ENCODE data around the gene GPD2.
"Not testable (repeated sequence)": the region's sequence is repeated elsewhere in the genome, so short reads cannot be mapped to it uniquely, and the experiment has no call there.

The GPD2 gene

DNA sequence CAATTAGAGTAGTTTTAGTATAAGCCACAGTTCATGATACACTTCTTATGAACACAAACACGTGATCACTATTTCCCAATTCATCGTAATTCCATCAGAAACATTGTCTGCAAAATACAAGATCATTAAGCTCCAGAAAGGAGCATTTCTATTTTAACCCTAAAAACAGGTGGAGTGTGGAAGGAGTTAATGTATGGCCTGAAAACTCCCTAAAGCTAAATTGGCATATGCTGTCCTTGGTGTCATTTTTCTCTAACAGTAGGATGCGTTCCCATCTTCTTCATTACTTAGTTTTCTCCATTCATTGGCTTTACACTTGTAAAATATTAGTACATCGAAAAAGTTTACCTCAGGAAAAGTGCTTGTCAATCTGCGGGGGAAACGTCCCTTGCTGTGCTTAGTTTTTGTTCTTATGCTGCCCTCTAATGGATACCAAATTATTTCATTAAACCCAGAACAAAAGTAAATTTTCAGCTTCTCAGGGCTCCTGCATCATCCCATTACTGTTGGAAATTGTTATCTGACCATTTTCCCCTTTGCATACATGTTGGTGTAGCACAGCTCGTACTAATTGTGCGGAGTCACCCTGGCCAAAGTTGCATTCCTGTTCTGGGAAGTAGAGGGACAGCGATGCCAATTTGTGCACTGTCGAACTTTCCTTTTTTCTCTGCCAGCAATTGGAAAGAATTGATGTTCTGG is 153.4 kb downstream of the GPD2 start:
- no peak for DNase-seq (ENCODE audit: low read depth in 2 of 2)

- no peak for DNase-seq (ENCODE audit: low read depth in 2 of 2)
Observed at GRCh38 chr2:156590085-156590739, 154.0 kb downstream of the GPD2 start.

DNA sequence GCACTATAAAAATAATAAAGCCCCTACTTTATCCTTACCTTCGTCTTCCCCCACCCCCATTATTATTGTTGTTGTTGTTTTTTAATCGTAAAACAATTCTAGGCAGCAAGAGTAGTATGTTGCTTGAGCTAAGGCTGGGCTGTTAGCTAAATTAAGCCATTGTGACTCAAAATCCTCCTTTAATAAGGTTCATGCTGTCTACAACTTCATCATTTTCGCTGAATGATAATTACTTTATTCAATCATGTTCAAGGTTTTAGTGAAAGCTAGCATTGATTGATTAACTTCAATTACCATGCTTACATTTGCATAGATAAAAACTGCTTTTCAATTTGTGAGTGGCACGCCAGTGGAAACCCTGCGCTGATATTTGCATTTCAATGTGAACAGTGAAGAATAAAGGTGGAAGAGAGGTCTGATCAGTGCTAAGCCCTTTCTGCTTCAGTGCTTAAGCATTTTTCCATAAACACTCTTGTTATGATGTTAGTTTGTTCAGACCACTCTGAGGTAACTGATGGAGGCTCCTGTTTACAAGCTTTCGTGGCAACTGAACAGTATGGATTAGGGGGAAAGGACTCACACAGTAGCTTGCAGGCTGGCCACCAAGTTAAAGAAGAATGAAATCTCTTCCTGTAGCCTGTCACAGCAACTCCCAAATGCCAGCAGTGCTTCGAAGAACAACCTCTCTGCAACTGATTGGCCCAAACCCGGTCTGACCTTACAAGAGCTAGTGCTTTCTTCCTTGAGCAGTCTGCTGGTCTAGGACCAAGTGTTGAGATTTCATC is 156.8 kb downstream of the GPD2 start:
- DNase-seq (ENCODE audit: low read depth in 2 of 2): no peak

DNA sequence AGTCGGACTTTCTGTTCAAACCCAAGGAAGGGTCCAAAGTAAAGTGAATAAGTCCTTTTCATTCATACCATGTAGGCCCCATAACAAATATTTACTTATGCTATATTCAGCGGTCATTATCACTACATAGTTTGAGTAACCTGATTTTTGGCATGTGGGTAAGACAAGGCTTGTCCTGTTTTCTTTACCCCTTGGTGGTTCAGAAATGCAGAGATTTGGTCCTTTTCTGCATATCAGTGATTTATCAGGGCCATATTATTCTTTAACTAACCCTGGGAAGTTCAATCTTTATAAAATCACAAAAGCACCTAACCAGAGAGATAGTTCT is 157.4 kb downstream of the GPD2 start:
- no peak for DNase-seq (ENCODE audit: low read depth in 2 of 2)

DNA sequence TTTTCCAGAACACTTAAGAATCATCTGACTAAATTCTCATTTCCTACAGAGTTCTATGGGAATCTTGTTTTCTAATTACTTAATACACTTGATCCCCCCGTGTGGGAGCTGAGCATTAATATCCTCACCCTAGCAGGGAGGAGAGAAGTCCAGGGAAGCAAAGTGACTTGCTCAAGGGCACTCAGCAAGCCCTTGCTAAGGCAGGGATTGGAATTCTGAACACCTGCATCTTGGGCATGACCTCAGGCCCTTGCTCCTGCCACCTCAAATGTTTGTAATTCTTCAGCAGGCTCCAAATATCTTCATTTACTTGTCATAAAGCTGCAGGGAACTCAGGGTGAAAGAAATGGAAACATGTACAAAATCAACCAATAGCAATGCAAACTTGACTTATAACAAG is 162.4 kb downstream of the GPD2 start:
- DNase-seq (ENCODE audit: low read depth in 2 of 2): no peak

- DNase-seq (ENCODE audit: low read depth in 2 of 2): no peak
Observed at GRCh38 chr2:156600196-156600595, 164.0 kb downstream of the GPD2 start.

DNA sequence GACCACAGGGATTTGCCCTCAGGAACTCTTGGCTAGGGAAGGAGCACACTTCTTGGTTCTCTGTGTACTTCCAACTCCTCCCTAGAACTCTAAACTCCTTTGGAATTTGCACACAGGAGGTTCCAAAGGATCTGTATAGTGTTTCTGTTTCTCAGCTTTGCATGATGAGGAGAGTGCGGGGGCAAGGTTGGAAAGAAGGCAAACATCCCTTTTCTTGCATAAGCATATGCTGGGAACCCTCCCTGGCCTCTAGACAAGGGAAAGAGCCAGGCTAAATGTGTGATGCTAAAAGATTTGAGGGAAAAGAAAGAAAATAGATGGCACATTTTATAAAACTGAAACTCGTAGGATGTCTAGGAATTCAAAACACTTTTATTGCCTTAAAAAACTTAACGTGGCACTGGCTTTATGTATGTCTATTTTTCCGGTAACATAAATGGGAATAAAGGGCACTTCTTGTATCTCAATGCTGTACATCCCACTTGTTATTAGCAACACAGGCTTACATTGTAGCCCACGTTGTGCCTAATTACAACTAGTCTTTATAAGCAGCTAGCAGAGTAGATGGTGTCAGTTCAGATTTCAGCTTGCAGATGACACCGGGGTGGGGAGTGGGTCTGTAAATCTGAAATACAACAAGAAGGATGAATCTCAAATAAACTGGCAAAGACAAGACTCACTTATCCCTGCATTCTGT is 165.8 kb downstream of the GPD2 start:
- DNase-seq (ENCODE audit: low read depth in 2 of 2): no peak

GRCh38 chr2:156602552-156602933 is 166.4 kb downstream of the GPD2 start:
- DNase-seq (ENCODE audit: low read depth in 2 of 2): no peak

DNA sequence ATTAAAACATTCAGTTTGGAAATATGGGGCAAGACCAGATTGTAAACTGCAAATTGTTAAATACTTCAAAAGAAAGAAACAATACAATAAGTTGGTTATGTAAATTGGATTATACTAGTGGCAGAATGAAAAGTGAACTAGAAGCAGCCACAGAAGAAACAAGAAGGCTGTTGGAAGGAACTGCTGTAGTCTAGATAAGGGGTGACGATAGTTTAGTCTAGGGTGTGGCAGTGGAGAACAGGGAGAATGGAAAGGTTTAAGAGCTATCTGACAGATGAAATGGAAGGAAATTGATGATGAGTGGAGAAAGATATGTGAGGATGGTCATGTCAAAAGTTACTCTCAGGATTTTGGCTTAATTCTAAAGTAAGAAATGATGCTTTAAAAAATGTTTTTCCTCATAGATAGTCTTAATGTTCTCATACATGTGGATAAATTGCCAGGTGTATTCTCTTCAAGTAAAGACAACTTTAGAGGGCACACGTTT is 179.7 kb downstream of the GPD2 start:
- DNase-seq (ENCODE audit: low read depth in 2 of 2): no peak

- DNase-seq (ENCODE audit: low read depth in 2 of 2): not testable (repeated sequence)
Observed at GRCh38 chr2:156618071-156618470, 181.9 kb downstream of the GPD2 start.

GRCh38 chr2:156619021-156619539 is 182.9 kb downstream of the GPD2 start:
- no peak for DNase-seq (ENCODE audit: low read depth in 2 of 2)

- no peak for DNase-seq (ENCODE audit: low read depth in 2 of 2)
Observed at GRCh38 chr2:156622491-156622890, 186.3 kb downstream of the GPD2 start.

DNA sequence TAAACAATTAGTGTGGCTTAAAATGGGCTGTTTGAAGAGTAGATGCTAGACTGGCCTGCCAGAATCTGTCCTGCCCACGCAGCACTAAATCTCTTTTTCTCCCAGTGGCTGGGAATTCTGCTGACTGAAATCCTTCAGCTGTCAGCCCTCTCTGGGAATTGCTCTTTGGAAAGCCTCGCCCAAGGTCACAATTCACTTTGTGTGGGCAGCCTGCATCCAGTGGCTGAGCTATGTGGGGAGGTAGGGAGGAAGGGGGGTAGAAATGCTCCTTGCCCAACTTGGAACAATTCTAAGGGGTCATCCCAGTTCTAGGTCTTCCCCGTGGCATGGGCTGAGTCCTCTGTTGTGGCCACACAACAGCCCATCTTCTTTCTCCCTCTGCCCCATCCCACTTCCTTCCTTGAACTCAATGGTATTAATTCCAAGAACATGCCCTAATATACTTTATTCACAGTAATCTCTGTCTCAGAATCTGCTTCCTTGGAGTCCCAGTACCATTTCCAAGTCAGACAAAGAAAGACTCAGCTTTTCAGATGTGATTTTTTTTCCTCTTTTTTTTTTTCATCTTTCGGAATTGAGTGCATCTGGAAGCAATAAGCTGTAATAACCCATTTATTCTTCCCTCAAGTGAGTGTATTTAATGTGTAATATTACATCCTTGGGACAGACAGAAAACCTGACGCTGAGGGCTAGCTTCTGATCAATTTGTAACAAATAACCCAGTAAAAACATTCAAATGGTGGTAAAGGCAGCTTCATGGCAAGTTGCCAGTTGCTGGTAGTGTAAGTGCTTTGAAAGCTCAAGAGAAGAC is 189.4 kb downstream of the GPD2 start:
- no peak for DNase-seq (ENCODE audit: low read depth in 2 of 2)

DNA sequence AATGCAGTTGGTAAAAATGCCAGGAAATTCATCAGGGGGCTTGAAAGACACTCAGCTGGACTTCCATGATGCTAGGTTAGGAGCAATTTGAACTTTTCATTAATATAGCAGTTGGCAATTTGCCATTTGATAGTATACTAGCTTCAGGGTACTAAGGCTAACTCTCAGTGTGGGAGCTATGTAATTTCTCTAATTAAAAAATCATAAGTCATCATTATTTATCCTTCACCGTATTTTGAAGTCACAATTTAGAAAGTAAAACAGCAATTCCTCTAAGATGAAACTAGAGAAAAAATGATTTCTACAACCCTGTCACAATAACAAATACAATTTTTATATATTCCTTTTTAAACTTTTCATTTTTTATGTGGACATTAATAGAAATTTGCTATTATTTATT is 190.8 kb downstream of the GPD2 start:
- DNase-seq (ENCODE audit: low read depth in 2 of 2): no peak

GRCh38 chr2:156630579-156631337 is 194.6 kb downstream of the GPD2 start:
- DNase-seq (ENCODE audit: low read depth in 2 of 2): no peak

DNA sequence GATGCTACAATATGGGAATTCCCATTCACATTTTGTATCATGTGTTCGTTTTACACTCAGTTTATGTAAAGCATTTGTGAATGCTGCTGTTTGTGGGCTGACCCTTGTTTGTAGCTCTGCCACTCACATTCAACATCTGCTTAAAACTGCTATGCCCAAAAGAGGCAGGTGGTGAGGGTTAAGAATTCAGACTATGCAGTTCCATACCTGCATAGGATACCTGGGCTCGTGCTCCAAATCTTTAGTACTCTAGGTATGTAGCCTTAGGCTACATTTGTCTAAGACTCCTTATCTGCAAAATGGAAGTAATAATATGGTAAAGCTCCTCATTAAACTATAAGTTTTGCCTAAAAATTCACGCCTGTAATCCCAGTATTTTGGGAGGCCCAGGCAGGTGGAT is 199.5 kb downstream of the GPD2 start:
- DNase-seq (ENCODE audit: low read depth in 2 of 2): no peak
